SU-DHL-6 (cell line): ENCODE results near the gene NR2F1-AS1.

Experiments used
- H2AFZ ChIP-seq: fragments of 200-600 bp; sonication (generic); 2 replicates; pipeline ENCODE4 v1.6.1; 2014; ENCODE audit warnings: low read depth, mild to moderate bottlenecking, moderate library complexity, mixed read lengths, antibody characterized with exemption, low read length; ENCODE audit not compliant: severe bottlenecking
- H3F3A ChIP-seq: fragments of 200-600 bp; shearing (Covaris generic); 2 replicates; pipeline ENCODE4 v1.6.0; 2016; ENCODE audit warnings: antibody characterized with exemption, mild to moderate bottlenecking; ENCODE audit not compliant: insufficient read depth
- H3K27ac ChIP-seq: fragments of 200-600 bp; sonication (generic); 2 replicates; pipeline ENCODE4 v1.5.1; 2016; ENCODE audit warnings: low read depth, mild to moderate bottlenecking, low read length, moderate library complexity, mixed read lengths
- H3K27me3 ChIP-seq: fragments of 200-600 bp; sonication (generic), shearing (Covaris generic); 2 replicates; pipeline ENCODE4 v1.6.0; 2014; ENCODE audit warnings: mild to moderate bottlenecking, low read length
- H3K36me3 ChIP-seq: fragments of 200-600 bp; sonication (generic); 2 replicates; pipeline ENCODE4 v1.6.1; 2014; ENCODE audit warnings: mild to moderate bottlenecking, low read length, mixed read lengths
- H3K4me2 ChIP-seq: fragments of 300-600, 200-600 bp; shearing (Covaris generic), sonication (generic); 2 replicates; pipeline ENCODE4 v1.6.0; 2014; ENCODE audit warnings: low read length, low read depth, mild to moderate bottlenecking; ENCODE audit not compliant: poor library complexity, severe bottlenecking
- H3K4me3 ChIP-seq: fragments of 200-600 bp; sonication (generic); 2 replicates; pipeline ENCODE4 v1.5.1; 2014; ENCODE audit warnings: antibody characterized with exemption, low read length, mild to moderate bottlenecking, mixed read lengths; ENCODE audit not compliant: insufficient read depth, poor library complexity, severe bottlenecking
- H3K79me2 ChIP-seq: fragments of 200-600 bp; sonication (generic); 2 replicates; pipeline ENCODE4 v1.6.1; 2014; ENCODE audit warnings: mild to moderate bottlenecking, low read length, moderate library complexity; ENCODE audit not compliant: insufficient read depth
- H3K9ac ChIP-seq: fragments of 200-600 bp; sonication (generic); 2 replicates; pipeline ENCODE4 v1.7.0; 2014; ENCODE audit warnings: mild to moderate bottlenecking, low read length
- H3K9me2 ChIP-seq: fragments of 200-600 bp; sonication (generic); replicated peaks from 2 replicates; pipeline ENCODE4 v1.6.1; 2014; ENCODE audit warnings: low read length; ENCODE audit not compliant: insufficient read depth
- H3K9me3 ChIP-seq: fragments of 200-600 bp; sonication (generic); 2 replicates; pipeline ENCODE4 v1.6.1; 2014; ENCODE audit warnings: low read length, mixed read lengths; ENCODE audit not compliant: insufficient read depth
- H4K20me1 ChIP-seq: fragments of 200-600 bp; sonication (generic); 2 replicates; pipeline ENCODE4 v1.6.1; 2014; ENCODE audit warnings: low read depth, mild to moderate bottlenecking, antibody characterized with exemption, low read length, moderate library complexity, mixed read lengths
- EZH2phosphoT487 ChIP-seq: fragments of 200-600 bp; sonication (generic), shearing (Covaris generic); conservative IDR thresholded peaks from 2 replicates; pipeline ENCODE4 v1.6.1; 2018; ENCODE audit warnings: mild to moderate bottlenecking, antibody characterized with exemption, low read length, moderate library complexity, mixed read lengths
- TF ChIP-seq, protein P1 (sequence below): fragments of 200-600 bp; sonication (generic); IDR thresholded peaks from one replicate; pipeline ENCODE4 v1.5.1; 2017; ENCODE audit warnings: antibody characterized with exemption, mild to moderate bottlenecking, low read length, moderate library complexity; ENCODE audit not compliant: insufficient read depth, poor library complexity, severe bottlenecking

NR2F1-AS1 gene

DNA sequence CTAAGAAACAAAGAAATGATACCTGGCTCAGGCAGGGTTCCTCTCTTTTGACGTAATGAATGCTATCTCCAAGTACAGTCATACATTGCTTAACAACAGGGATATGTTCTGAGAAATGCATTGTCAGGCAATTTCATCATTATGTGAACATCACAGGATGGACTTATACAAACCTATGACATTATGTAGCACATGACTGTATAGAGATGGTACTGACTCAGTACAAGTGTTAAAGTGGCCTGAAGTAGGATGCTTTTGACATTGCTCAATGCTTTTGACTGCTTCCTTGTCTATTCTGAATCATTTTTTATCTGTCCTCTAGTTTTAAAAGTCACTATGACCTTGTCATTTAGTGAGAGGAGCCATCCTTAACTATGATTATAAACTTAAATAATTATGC, 147.6 kb downstream of the NR2F1-AS1 start:
- Histone ChIP-seq H3K4me3 (no peak overlapping the region), H3K9ac (no peak overlapping the region), H4K20me1 (no peaks in the 10 kb centered on the region), H3K4me2 (no peak overlapping the region), H3F3A (no peaks in the 10 kb centered on the region), H3K36me3 (no peaks in the 10 kb centered on the region), H3K9me2 (no peaks in the 10 kb centered on the region), H3K27ac (no peak overlapping the region), H2AFZ (no peak overlapping the region), H3K27me3 (no peaks in the 10 kb centered on the region), H3K9me3 (no peaks in the 10 kb centered on the region), H3K79me2 (no peaks in the 10 kb centered on the region)
- TF ChIP-seq, protein P1, sequence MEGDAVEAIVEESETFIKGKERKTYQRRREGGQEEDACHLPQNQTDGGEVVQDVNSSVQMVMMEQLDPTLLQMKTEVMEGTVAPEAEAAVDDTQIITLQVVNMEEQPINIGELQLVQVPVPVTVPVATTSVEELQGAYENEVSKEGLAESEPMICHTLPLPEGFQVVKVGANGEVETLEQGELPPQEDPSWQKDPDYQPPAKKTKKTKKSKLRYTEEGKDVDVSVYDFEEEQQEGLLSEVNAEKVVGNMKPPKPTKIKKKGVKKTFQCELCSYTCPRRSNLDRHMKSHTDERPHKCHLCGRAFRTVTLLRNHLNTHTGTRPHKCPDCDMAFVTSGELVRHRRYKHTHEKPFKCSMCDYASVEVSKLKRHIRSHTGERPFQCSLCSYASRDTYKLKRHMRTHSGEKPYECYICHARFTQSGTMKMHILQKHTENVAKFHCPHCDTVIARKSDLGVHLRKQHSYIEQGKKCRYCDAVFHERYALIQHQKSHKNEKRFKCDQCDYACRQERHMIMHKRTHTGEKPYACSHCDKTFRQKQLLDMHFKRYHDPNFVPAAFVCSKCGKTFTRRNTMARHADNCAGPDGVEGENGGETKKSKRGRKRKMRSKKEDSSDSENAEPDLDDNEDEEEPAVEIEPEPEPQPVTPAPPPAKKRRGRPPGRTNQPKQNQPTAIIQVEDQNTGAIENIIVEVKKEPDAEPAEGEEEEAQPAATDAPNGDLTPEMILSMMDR: no peak
- no peak for TF ChIP-seq EZH2phosphoT487

DNA sequence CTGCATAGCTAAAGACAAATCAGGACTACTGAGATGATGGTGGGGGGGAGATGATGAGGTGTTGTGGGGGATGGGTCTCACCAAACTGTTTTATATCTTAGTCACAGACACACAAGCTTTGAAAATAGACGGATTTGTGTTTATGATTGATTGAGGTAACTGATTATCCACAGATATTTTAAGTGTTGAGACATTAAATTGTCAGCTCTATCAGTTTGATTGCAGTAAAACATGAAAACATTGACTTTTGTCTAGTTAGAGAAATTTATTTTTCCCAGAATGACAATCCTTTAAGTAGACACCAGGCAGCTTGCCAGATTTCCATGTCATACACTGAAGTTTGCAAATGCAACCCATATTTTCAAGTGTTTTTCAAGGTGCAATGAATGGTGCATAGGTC, 149.8 kb downstream of the NR2F1-AS1 start:
- no peak overlapping the region for H3K4me3 ChIP-seq
- no peak overlapping the region for H3K4me2 ChIP-seq
- no peaks in the 10 kb centered on the region for H3F3A ChIP-seq
- no peak overlapping the region for H3K9ac ChIP-seq
- H3K9me2 ChIP-seq: no peaks in the 10 kb centered on the region
- H4K20me1 ChIP-seq: no peaks in the 10 kb centered on the region
- no peaks in the 10 kb centered on the region for H3K9me3 ChIP-seq
- TF ChIP-seq, protein P1: no peak
- H2AFZ ChIP-seq: no peak overlapping the region
- H3K27ac ChIP-seq: no peak overlapping the region
- H3K27me3 ChIP-seq: no peaks in the 10 kb centered on the region
- H3K36me3 ChIP-seq: no peaks in the 10 kb centered on the region
- no peaks in the 10 kb centered on the region for H3K79me2 ChIP-seq

DNA sequence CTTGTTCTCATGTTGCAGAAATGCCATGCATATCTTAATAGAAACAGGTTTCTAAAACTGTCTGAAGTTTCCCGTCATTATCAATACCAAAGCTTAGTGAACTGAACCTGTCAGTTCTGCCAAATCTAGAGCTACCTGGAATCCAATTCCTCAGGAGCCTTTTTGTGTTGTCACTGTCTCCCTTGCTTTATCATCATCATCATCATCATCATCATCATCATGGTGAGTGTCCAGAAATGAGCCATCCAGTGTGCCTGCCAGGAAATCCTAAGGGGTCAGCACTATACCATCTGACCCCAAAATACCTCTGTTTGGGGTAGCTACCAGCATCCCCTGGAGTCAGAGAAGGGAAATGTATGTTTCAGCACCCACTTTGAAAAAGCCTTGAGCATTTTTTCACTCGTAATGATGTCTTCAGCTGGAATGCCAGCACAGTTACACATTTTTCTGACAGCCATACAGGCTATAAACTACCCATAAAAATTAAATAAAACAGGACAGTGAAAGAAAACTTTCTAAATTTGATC, 150.3 kb downstream of the NR2F1-AS1 start:
- Histone ChIP-seq H3K36me3 (no peaks in the 10 kb centered on the region), H2AFZ (no peak overlapping the region), H3K9me3 (no peaks in the 10 kb centered on the region), H4K20me1 (no peaks in the 10 kb centered on the region), H3K27ac (no peak overlapping the region), H3K79me2 (no peaks in the 10 kb centered on the region), H3F3A (no peaks in the 10 kb centered on the region), H3K27me3 (no peaks in the 10 kb centered on the region), H3K9me2 (no peaks in the 10 kb centered on the region), H3K4me3 (no peak overlapping the region), H3K9ac (no peak overlapping the region), H3K4me2 (no peak overlapping the region)
- no peak for TF ChIP-seq EZH2phosphoT487
- TF ChIP-seq, protein P1: no peak

DNA sequence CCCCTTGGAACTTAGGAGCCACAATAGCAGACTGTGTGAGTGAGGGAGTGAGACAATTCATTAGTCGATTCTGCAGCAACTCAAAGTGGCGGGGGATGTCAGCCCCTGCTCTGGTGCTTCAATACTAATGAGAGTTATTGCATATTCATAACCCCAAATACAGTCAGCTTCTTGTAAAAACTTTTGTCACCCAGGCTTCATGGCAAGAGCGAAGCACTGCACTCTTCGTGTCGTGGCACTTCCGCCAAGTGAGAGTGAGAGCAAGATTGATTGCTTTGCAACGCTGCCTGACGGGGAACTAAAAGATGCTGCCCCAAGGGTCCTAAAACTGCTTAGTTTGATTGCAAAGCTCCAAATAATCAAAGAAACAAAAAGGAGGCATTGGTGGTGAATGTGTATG, 150.9 kb downstream of the NR2F1-AS1 start:
- Histone ChIP-seq H3K27me3 (no peaks in the 10 kb centered on the region), H3K4me3 (no peak overlapping the region), H3K27ac (no peak overlapping the region), H3K9ac (no peak overlapping the region), H3K36me3 (no peaks in the 10 kb centered on the region), H3K79me2 (no peaks in the 10 kb centered on the region), H3K9me2 (no peaks in the 10 kb centered on the region), H3K9me3 (no peaks in the 10 kb centered on the region), H3F3A (no peaks in the 10 kb centered on the region), H4K20me1 (no peaks in the 10 kb centered on the region), H2AFZ (no peak overlapping the region), H3K4me2 (no peak overlapping the region)
- TF ChIP-seq, protein P1: no peak
- no peak for TF ChIP-seq EZH2phosphoT487
